Ecto neural progenitor cell (in vitro differentiated cells): ENCODE measurements around the gene CDK5RAP1.

Experiments used
- DNase-seq: peaks from one replicate; pipeline ENCODE4 v3.0.0-alpha.2; 2018; ENCODE audit warnings: low spot score

CDK5RAP1 gene

DNA sequence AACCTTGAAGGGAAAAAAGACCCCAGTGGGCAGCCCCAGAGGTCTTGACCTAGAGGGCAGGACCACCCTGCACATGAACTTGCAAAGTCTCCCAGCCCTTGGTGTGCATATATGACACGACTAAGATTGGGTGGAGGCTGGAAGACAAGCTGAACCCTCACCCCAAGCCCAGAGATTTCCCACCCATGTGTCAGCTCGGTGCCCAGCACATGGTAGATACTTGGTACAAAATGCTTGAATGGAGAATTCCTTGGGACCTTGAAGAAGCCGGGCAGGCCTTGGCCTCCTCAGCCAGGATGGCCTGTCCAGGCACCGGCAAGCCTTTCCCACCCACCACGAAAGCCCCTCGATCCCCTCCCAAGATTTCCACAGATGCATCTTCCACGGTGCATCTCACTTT is 67.7 kb downstream of the CDK5RAP1 start:
- DNase-seq: no peak

DNA sequence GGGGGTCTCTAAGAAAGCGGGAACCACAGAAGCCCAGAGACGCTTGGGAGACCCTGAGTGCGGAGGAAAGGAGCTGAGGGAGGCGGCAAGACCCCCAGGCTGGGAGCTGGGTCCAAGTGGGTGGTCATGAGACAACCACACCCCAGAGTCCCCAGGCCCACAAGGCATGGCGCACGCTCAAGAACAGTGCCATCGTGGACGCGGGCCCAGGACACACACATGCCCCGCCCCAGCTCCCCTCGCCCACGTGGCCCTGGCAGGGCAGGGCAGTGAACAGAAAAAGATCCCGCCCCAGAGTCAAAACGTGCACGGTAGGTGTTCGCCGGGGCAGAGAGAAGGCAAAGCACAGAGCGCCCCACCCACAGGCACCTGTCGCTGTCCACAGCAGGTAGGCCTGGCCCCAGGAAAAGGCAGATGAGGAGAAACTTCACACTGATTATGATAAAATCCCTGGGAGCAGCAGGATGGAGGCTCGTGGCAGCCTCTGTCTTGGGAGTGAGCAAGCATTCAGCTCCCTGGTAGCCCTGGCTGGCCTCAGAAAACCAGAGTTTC is 68.3 kb downstream of the CDK5RAP1 start:
- DNase-seq: no peak

DNA sequence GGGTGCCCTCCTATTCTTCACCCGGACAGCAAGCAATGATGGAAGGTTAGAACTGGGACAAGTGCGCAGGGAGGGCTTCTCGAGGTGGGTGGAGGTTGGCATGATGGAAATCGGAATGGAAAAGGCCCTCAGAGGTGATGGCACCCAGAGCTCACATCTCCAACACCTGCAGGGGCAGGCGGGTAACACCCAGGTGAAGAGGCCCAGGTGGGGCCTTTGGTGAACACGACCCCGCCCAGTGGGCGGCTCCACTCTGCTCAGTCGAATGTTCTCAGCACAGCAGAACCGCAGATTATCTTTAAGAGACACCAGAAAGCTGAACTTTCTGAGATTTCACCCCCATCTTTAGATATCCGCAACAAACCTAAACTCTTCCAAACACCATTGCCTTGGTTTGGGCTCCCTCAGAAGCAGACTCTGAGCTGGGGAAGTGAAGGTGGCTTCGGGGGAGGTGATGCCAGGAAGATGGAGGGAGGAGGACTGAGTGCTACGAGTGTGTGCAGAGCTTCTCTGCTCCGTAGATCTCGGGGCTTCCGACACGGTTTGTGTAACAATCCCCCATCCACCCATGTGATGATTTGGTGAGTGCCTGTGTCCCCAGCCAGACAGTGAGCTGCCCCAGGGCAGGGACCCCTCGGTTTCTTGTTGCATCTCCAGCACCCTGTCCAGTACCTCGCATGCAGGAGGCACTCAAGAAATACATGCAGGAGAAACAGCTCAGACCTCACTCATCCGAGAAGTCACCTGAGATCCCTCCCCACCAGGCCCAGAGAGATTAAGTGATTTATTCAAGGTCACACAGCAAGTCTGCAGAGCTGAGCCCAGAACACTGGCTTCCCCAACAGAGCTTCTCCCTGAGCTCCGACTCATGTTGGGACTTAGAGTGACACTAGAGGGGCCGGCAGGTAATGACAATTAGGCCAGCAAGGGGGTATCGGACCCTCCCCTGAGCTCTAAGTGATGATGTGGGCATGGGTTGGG is 72.9 kb downstream of the CDK5RAP1 start:
- DNase-seq: no peak

DNA sequence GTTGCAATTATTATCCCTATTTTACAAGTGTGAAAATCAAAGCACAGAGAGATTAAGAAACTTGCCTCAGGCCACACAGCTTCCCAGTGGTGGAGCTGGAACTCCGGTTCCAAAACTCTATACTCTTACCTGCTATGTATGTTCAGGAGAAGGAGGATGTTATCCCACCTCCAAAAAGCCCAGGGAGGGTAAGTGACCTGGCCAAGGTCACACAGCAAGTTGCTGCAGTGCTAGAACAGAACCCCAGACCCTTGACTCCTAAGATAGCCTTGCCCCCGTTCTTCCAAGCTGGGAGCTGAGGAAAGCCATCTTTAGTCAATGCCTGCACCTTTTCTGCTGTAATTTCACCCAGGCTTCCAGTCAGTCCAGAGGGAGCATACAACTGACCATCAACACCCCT is 76.0 kb downstream of the CDK5RAP1 start:
- DNase-seq: no peak

DNA sequence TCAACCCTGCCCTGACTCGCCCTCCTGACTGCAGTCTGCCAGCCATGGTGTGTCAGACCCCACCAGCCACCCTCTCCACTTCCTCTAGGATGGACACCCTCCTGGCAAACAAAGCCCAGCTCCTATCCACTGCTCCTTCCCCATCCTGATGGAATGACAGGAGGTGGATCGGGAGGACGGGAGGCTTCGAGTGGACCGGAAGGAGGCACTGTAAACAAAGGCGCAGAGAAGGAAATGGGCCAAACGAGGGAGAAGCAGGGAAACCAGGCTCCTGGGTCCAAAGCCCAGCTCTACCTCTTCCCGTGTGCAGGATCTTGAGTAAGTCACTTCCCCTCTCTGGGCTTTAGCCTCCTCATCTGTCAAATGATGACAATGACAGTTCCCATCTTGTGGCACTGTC is 78.1 kb downstream of the CDK5RAP1 start:
- DNase-seq: no peak

DNA sequence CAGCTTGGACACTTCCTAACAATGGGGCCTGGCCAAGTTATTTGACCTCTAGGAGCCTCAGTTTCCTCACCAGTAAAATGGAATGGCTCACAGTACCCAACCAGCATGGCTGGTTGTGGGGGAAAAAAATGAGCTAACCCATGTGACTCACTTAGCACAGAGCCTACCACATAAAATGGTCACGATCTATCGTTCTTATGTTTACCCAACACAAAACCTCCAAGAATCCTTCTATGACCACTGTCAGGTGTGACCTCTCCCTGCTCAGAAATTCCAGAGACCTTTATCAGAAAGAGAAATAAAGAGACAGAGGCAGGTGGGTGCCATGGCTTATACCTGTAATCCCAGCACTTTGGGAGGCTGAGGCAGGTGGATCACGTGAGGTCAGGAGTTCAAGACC is 78.9 kb downstream of the CDK5RAP1 start:
- DNase-seq: no peak

DNA sequence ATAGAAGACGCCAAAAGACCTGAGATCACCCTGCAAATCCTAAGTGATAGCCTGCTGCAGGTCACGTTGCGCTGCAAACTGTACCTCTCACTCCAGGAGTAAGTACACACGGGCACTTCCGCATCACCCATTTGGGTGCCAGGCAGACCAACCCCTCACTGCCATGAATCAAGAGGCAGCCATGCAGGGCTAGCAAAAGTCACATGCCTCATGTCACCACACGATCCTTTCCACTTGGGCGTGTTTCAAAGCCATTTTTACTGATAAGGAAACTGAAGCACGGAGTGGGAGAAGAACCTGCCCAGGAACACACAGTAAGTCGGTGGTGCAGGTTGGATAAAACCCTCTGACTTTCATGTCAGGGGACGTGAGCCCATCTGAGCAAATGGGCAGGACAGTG is 81.3 kb downstream of the CDK5RAP1 start:
- no peak for DNase-seq

DNA sequence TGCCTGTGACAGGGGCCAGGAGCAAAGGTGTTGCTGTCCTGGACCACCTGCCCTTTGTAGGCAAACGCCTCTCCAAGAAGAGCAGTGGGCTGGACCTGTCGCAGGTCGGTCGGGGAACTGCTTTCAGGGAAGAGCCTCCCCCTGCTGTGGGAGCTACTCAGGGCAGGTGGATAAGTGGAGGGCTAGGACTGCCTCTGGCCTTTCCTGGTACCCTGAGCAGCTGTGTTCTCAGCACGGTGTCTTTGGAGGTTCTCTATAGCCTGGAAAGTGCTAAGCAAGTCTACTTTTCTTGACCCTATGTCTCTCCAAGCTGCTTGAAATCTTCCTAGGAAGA is 83.3 kb downstream of the CDK5RAP1 start:
- DNase-seq: no peak

DNA sequence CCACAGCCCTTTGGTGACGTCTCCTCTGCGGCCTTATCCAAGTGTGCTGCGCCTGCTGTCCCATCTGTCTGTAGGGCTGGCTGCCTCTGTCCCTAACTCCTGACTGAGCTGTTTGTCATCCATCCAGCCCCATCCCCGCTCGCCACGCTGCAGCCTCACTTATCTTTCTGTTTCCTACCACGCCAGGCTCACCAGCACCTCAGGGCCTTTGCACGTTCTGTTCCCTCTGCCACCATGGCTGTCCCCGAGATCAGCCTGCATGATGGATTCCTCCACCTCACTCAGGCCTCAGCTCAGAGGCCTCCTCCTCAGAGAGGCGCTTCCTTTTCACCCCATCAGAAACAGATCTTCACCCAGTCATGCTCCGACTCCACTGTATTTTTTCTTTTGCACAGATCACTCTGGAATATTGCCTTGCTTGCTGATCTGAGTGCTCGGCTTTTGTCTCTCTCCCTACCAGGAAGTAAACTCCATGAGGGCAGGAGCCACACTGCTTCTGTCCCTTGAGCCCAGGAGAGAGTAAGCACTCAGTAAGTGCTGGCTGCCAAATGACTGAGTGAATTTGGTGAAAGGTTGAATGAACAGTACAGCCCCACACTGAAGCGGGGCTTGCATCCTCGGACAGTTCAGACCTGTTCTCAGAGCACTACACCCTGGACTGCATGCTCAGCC is 83.8 kb downstream of the CDK5RAP1 start:
- DNase-seq: no peak

DNA sequence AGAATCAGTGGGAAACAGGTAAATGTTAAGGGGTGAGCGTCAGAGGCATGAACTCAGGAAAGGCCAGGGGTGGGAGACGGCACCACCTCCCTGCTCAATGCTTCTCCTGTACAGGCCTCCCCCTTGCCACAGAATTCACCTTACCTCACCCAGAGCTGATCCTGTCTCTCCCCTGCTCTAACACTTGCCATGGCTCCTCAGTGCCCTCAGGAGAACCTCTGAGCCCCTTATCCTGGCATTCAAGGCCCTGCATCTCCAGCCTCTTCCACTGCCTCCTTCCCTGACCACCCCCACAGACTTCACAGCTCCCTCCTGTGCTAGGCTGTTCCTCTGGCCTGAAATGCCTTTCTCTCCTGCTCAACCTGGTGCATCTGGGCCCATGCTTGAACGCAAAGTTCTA is 84.4 kb downstream of the CDK5RAP1 start:
- DNase-seq: no peak

DNA sequence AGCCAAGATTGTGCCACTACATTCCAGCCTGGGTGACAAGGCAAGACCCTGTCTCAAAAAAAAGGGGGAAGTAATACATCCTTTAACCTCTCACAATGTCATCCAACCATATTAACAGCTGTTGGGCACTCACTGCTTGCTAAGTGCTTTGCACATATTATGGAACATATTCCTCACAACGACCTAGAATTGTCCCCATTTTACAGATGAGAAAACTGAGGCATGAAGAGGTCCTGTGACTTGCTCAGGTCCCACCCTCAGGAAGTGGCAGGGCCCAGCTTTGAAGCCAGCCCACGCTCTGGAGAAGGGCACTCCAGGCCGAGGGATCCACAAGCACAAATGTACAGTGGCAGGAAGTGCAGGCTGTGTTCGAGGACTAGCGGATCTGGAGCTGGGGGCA is 85.0 kb downstream of the CDK5RAP1 start:
- DNase-seq: no peak

DNA sequence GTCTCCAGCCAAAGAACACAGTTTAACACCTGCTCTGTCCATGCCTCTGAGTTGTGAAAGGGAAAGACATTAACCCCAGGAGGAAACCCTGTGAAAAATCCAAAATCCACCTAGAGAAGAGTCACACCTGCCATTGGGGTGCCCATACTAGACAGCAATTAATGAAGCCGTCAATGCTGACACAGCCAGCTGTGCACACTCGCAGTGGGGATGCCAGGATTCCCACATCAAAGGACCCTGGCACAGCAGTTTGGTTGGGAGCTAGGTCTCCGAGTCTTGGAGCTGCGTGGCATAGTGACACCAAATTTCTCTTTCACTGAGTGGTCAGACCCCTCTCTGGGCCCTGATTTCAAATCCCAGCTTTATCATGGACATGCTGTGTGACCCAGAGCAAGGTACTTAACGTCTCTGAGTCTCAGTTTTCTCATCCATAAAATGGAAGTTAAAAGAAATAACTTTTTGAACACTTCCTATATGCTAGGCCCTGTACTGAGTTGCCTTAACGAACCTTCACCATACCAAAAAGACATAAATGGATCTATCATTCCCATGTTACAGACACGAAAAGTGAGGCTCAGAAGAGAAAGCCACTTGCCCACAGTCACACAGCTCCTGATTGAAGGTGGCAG is 87.5 kb downstream of the CDK5RAP1 start:
- no peak for DNase-seq

DNA sequence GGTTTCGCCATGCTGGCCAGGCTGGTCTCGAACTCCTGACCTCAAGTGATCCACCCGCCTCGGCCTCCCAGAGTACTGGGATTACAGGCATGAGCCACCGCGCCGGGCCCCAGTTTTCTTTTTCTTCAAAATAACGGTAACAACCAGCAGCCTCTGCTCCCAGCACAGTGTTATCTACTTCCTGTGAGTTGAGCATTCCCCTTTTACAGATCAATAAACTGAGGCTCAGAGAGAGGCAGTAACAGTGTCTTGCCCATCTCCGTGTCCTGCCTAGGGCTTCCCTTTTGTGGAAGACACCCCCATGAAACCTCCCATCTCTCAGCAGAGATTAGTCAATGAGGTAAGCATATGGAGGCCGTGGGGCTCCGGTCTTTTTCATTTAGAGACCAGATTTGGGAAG is 88.7 kb downstream of the CDK5RAP1 start:
- DNase-seq: no peak

DNA sequence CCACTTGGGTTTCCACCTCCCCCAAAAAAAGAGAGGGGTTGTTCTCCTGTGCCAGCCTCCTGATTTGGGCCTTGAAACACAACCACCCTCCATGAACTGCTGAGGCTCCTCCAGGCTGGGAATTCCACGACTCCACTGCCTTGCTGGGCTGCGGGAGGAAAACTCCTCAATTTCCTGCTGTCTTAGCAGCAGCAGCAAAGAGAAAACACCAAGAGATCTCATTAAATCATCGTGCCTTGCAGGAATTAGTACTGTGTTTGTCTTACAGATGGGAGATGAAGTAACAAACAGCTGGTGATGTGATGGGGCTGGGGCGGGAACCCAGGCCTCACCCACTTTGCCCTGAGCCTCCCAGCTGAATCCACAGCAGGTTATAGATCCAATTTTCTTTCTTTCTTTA is 89.3 kb downstream of the CDK5RAP1 start:
- no peak for DNase-seq

DNA sequence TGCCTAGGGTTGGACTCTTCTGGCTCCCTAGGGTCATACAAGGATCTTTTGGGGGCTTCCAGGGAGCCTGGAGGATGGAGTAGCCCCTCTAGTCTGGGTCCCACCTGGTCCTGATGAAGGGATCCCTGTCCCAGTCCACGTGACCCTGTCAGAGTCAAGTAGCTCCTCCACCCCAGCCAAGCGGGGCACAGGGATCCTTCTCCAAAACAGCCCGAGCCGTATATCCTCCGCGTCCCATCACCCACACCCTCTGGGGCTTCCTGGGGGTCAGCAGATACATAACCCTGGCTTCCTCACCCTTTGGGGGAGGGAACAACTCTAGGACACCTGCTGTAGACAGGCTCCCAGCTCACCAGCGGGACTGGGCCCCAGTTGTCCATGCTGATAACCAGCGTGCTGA is 90.3 kb downstream of the CDK5RAP1 start:
- DNase-seq: no peak

DNA sequence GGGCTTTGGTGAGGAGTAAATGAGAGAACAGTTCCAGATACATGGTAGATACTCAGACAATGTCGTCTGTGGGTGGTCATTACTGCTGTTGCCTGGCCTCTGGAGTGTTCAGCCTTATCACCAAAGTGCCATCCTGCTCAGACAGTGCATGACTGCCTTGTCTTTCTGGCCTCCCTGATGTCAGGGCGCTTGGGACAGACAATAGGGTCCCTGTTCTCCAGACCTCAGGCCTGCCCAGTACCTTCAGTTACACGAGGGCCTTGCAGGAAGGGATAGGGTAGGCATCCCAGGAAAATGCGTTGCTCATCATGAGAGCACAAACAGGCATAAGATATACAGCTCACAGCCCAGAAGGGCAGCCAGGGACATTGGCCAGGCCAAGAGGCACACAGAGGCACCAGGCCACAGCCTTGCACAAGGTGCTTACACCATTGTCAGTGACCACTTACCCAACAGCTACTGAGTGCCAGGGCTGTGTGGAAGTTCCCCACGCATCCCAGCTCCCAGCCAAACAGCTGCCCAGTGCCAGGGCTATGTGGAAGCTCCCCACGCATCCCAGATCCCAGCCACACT is 90.9 kb downstream of the CDK5RAP1 start:
- no peak for DNase-seq

DNA sequence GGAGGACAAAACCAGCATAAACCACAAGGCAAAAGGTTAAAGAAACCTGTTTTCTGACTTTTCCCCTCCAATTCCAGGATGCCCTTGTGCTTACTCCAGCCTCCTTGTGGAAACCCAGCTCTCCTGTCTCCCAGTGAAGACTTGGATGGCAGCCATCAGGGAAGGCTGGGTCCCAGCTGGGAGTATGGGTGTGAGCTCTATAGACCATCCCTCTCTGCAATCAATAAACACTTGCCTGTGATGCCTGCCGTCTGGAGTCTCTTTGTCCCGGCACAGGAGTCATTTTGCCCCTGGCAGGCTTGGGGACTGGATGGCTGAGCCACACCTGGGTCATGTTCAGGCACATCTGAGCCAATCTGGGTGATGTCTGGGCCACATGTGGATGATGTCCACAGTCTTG is 91.7 kb downstream of the CDK5RAP1 start:
- DNase-seq: no peak
